K562 (cell line): ENCODE measurements around the gene SOSTDC1. TPM values are rescaled to one million over a fixed set of nuclear protein-coding genes. Genes with fewer than 3 reads are reported as not detected.
A peak's percentile ranks its signal among the peaks of the same experiment; 100 is the strongest.

Experiments
- BRD9 ChIP-seq: fragments of 450-650 bp; IDR thresholded peaks from 2 replicates; pipeline ENCODE4 v1.6.1; 2018; ENCODE audit warnings: low read depth; ENCODE audit not compliant: partially characterized antibody
- CAMTA2 ChIP-seq: fragments of 250-450 bp; sonication (Bioruptor Pico); conservative IDR thresholded peaks from 2 replicates; pipeline ENCODE4 v1.5.1; 2022
- CBFA2T3 ChIP-seq: fragments of 450-650 bp; IDR thresholded peaks from 2 replicates; pipeline ENCODE4 v1.6.1; 2017
- CREB1 ChIP-seq, 2 experiments: sonication (generic) in 1 of 2; formaldehyde crosslinking in 1 of 2; IDR thresholded peaks; 2 replicates each; pipeline versions ENCODE4 v1.6.1 to v1.8.0; 2012 to 2022; ENCODE audit warnings: inconsistent platforms in 1 of 2, mild to moderate bottlenecking in 1 of 2, missing genetic modification reagents in 1 of 2, moderate library complexity in 1 of 2
- FOSL1 ChIP-seq: fragments of 200-800 bp; sonication (Bioruptor generic); conservative IDR thresholded peaks from 2 replicates; pipeline ENCODE4 v1.6.1; 2016; ENCODE audit warnings: missing genetic modification characterization, missing compliant biosample characterization
- MCM7 ChIP-seq, 2 experiments: fragments of 450-650 bp; IDR thresholded peaks; 2 replicates each; pipeline ENCODE4 v1.6.1; 2016 to 2018
- NFIC ChIP-seq: fragments of 450-650 bp; IDR thresholded peaks from 2 replicates; pipeline ENCODE4 v1.6.1; 2017; ENCODE audit warnings: mild to moderate bottlenecking, inconsistent platforms
- NFYB ChIP-seq: IDR thresholded peaks from 2 replicates; pipeline ENCODE4 v1.6.1; 2011; ENCODE audit warnings: mild to moderate bottlenecking, moderate library complexity; ENCODE audit not compliant: insufficient read length; ENCODE audit errors: extremely low read depth
- PHB2 ChIP-seq: fragments of 450-650 bp; IDR thresholded peaks from 2 replicates; pipeline ENCODE4 v1.6.1; 2017; ENCODE audit warnings: low read depth
- PURB ChIP-seq: sonication (generic); formaldehyde crosslinking; IDR thresholded peaks from 2 replicates; pipeline ENCODE4 v1.9.0; 2021; ENCODE audit warnings: low read depth, mild to moderate bottlenecking, missing genetic modification reagents
- SMARCA4 ChIP-seq: fragments of 450-650 bp; IDR thresholded peaks from 2 replicates; pipeline ENCODE4 v1.6.1; 2016
- SP1 ChIP-seq: sonication (generic); formaldehyde crosslinking; IDR thresholded peaks from 2 replicates; pipeline ENCODE4 v1.8.1; 2022; ENCODE audit warnings: mild to moderate bottlenecking, missing genetic modification reagents
- TCF3 ChIP-seq: sonication (generic); formaldehyde crosslinking; IDR thresholded peaks from 2 replicates; pipeline ENCODE4 v1.4.0; 2020; ENCODE audit warnings: mild to moderate bottlenecking, missing genetic modification reagents
- ZNF24 ChIP-seq: fragments of 450-650 bp; IDR thresholded peaks from 2 replicates; pipeline ENCODE4 v1.6.1; 2016
- ZNF444 ChIP-seq: fragments of 250-450 bp; sonication (Bioruptor Pico); IDR thresholded peaks from 2 replicates; pipeline ENCODE4 v1.4.0; 2020; ENCODE audit warnings: mild to moderate bottlenecking, moderate library complexity
- polyA plus RNA-seq, 8 experiments: library from polyadenylated mRNA; depleted of rRNA in 4 of 8; stranded (reverse) in 5 of 8; unstranded in 3 of 8; fragments of >200 nt; fragmentation: Nextera tagmentation in 2 of 8; fragmentation: Illumina TruSeq in 1 of 8; extraction: Ambion mirVana in 2 of 8; extraction: Trizol in 1 of 8; gene quantifications; 2 replicates each; pipeline versions ENCODE4 v1.2.1 to v1.2.3, GENCODE V29; 2011 to 2014; ENCODE audit warnings: inconsistent platforms in 1 of 8, missing spikeins in 1 of 8
- total RNA-seq, 7 experiments: library from RNA; depleted of rRNA in 6 of 7; stranded (reverse); fragments of >200 nt in 6 of 7; fragmentation: Illumina TruSeq in 2 of 7; extraction: Trizol in 2 of 7; gene quantifications; 2 replicates each; pipeline versions ENCODE4 v1.2.1 to v1.2.3, GENCODE V29; 2011 to 2021; ENCODE audit warnings: low replicate concordance in 1 of 7
- TF ChIP-seq, protein P1 (sequence below): fragments of 450-650 bp; IDR thresholded peaks from 2 replicates; pipeline ENCODE4 v1.7.1; 2018; ENCODE audit warnings: mild to moderate bottlenecking, low read depth; ENCODE audit not compliant: partially characterized antibody
- TF ChIP-seq, protein P2 (sequence below): fragments of 450-650 bp; formaldehyde crosslinking; IDR thresholded peaks from 2 replicates; pipeline ENCODE4 v1.4.0; 2020; ENCODE audit warnings: mild to moderate bottlenecking, moderate library complexity
- TF ChIP-seq, protein P3 (sequence below), 2 experiments: fragments of 450-650 bp; IDR thresholded peaks; 2 replicates each; pipeline ENCODE4 v1.6.1; 2018; ENCODE audit warnings: mild to moderate bottlenecking in 2 of 2, low read depth in 1 of 2; ENCODE audit not compliant: partially characterized antibody in 2 of 2
- TF ChIP-seq, protein P4 (sequence below): sonication (generic); formaldehyde crosslinking; IDR thresholded peaks from 2 replicates; pipeline ENCODE4 v1.8.1; 2023; ENCODE audit warnings: mild to moderate bottlenecking, missing genetic modification reagents

Gene SOSTDC1
- total and polyA plus RNA-seq, 9 of the 15 experiments (the other 6 are each of a cell fraction or from before 2014, with no cell fraction given) = 8.3 to 48.6 (median 15.9) TPM

DNA sequence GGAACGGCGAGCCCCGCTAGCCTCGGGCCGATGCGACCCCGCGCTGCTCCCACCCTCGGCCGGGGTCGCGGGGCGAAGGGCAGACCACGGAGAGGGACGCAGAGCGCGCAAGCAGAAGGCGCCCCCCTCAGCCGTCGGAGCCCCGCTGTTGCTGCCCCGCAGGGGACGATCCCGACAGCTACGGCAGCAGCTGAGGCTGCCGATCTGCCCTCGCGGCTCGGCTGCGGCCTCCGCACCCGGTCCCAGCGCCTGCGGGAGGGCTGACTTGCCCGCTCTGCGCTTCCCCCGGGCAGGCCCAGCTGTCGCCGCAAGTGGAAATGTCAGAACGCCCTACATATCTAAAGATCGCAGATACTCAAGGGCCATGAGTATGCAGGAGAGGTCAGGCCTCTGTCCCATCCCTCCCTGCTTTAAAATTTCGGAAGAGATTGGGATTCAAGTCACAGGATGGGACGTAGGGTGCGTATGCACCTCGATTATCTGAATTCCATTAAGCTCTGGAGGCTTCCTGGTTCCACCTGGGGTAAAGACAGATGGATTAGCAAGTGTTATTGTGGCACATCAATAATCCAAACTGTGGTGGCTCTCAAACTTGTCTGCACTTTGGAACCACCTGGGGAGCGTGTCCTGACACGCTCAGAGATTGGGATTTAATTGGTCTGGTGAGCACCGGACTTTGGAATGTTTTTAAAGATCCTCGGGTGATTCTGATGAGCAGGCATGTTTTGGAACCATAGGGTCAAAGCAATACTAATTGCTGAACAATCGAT, 44.0 kb downstream of the SOSTDC1 start, which contains the start of gene CRPPA (continued):
- TF ChIP-seq, protein P1, sequence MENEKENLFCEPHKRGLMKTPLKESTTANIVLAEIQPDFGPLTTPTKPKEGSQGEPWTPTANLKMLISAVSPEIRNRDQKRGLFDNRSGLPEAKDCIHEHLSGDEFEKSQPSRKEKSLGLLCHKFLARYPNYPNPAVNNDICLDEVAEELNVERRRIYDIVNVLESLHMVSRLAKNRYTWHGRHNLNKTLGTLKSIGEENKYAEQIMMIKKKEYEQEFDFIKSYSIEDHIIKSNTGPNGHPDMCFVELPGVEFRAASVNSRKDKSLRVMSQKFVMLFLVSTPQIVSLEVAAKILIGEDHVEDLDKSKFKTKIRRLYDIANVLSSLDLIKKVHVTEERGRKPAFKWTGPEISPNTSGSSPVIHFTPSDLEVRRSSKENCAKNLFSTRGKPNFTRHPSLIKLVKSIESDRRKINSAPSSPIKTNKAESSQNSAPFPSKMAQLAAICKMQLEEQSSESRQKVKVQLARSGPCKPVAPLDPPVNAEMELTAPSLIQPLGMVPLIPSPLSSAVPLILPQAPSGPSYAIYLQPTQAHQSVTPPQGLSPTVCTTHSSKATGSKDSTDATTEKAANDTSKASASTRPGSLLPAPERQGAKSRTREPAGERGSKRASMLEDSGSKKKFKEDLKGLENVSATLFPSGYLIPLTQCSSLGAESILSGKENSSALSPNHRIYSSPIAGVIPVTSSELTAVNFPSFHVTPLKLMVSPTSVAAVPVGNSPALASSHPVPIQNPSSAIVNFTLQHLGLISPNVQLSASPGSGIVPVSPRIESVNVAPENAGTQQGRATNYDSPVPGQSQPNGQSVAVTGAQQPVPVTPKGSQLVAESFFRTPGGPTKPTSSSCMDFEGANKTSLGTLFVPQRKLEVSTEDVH = no peak
- TF ChIP-seq, protein P2, sequence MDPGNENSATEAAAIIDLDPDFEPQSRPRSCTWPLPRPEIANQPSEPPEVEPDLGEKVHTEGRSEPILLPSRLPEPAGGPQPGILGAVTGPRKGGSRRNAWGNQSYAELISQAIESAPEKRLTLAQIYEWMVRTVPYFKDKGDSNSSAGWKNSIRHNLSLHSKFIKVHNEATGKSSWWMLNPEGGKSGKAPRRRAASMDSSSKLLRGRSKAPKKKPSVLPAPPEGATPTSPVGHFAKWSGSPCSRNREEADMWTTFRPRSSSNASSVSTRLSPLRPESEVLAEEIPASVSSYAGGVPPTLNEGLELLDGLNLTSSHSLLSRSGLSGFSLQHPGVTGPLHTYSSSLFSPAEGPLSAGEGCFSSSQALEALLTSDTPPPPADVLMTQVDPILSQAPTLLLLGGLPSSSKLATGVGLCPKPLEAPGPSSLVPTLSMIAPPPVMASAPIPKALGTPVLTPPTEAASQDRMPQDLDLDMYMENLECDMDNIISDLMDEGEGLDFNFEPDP = no peak
- TF ChIP-seq PURB (CRISPR knock-in tag) = no peak
- TF ChIP-seq NFYB = no peak
- TF ChIP-seq SMARCA4 = peak; percentile 43; the same call in 1 of the 2 replicates
- no peak for TF ChIP-seq MCM7 (IDR thresholded peaks at IDR 0.05)
- TF ChIP-seq CREB1 (IDR thresholded peaks at IDR 0.05) = no peak
- peak; percentile 22; the same call in 1 of the 2 replicates for TF ChIP-seq CREB1 (CRISPR knock-in tag; IDR thresholded peaks at IDR 0.05)
- peak; percentile 67 for TF ChIP-seq CBFA2T3
- no peak for TF ChIP-seq CAMTA2 (CRISPR knock-in tag)
- no peak; the same call in 1 of the 2 replicates for TF ChIP-seq SP1 (CRISPR knock-in tag)
- TF ChIP-seq, protein P3, sequence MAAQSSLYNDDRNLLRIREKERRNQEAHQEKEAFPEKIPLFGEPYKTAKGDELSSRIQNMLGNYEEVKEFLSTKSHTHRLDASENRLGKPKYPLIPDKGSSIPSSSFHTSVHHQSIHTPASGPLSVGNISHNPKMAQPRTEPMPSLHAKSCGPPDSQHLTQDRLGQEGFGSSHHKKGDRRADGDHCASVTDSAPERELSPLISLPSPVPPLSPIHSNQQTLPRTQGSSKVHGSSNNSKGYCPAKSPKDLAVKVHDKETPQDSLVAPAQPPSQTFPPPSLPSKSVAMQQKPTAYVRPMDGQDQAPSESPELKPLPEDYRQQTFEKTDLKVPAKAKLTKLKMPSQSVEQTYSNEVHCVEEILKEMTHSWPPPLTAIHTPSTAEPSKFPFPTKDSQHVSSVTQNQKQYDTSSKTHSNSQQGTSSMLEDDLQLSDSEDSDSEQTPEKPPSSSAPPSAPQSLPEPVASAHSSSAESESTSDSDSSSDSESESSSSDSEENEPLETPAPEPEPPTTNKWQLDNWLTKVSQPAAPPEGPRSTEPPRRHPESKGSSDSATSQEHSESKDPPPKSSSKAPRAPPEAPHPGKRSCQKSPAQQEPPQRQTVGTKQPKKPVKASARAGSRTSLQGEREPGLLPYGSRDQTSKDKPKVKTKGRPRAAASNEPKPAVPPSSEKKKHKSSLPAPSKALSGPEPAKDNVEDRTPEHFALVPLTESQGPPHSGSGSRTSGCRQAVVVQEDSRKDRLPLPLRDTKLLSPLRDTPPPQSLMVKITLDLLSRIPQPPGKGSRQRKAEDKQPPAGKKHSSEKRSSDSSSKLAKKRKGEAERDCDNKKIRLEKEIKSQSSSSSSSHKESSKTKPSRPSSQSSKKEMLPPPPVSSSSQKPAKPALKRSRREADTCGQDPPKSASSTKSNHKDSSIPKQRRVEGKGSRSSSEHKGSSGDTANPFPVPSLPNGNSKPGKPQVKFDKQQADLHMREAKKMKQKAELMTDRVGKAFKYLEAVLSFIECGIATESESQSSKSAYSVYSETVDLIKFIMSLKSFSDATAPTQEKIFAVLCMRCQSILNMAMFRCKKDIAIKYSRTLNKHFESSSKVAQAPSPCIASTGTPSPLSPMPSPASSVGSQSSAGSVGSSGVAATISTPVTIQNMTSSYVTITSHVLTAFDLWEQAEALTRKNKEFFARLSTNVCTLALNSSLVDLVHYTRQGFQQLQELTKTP (IDR thresholded peaks at IDR 0.05; ENCODE audit: low read depth in 1 of 2, partially characterized antibody in 2 of 2) = peak in 1 of 2 experiments; percentile 59
- TF ChIP-seq NFIC = peak; percentile 7; the same call in 1 of the 2 replicates
- TF ChIP-seq, protein P4, sequence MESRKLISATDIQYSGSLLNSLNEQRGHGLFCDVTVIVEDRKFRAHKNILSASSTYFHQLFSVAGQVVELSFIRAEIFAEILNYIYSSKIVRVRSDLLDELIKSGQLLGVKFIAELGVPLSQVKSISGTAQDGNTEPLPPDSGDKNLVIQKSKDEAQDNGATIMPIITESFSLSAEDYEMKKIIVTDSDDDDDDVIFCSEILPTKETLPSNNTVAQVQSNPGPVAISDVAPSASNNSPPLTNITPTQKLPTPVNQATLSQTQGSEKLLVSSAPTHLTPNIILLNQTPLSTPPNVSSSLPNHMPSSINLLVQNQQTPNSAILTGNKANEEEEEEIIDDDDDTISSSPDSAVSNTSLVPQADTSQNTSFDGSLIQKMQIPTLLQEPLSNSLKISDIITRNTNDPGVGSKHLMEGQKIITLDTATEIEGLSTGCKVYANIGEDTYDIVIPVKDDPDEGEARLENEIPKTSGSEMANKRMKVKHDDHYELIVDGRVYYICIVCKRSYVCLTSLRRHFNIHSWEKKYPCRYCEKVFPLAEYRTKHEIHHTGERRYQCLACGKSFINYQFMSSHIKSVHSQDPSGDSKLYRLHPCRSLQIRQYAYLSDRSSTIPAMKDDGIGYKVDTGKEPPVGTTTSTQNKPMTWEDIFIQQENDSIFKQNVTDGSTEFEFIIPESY (CRISPR knock-in tag) = no peak
- peak; percentile 71 for TF ChIP-seq TCF3
- no peak for TF ChIP-seq ZNF24
- TF ChIP-seq FOSL1 (tag) = peak; percentile 22; the same call in 1 of the 2 replicates
- no peak for TF ChIP-seq PHB2
- TF ChIP-seq BRD9 = no peak
- TF ChIP-seq ZNF444 (CRISPR knock-in tag) = no peak
